Sigmoid colon (tissue), 4 donors: ENCODE measurements around the gene LCLAT1.

Source experiments
- EP300 ChIP-seq, 4 donors: sonication (generic); formaldehyde crosslinking; IDR thresholded peaks; one replicate each; pipeline ENCODE4 v1.6.1; 2017; ENCODE audit warnings: antibody characterized with exemption in 4 of 4
- POLR2A ChIP-seq, 2 donors: fragments of 450-650 bp; IDR thresholded peaks; one replicate each; pipeline ENCODE4 v1.6.1; 2016; ENCODE audit warnings: antibody characterized with exemption in 2 of 2, mild to moderate bottlenecking in 2 of 2, moderate library complexity in 2 of 2
- POLR2AphosphoS5 ChIP-seq, 4 donors: sonication (generic); formaldehyde crosslinking; IDR thresholded peaks; one replicate each; pipeline ENCODE4 v1.6.1; 2017; ENCODE audit warnings: antibody characterized with exemption in 4 of 4
- TF ChIP-seq, protein P1 (sequence below), 4 experiments: fragments of 450-650 bp in 3 of 4; fragments of 200-600 bp in 1 of 4; IDR thresholded peaks; one replicate each; pipeline ENCODE4 v1.5.1; 2016 to 2019; ENCODE audit warnings: antibody characterized with exemption in 4 of 4, mild to moderate bottlenecking in 3 of 4, moderate library complexity in 2 of 4

DNA sequence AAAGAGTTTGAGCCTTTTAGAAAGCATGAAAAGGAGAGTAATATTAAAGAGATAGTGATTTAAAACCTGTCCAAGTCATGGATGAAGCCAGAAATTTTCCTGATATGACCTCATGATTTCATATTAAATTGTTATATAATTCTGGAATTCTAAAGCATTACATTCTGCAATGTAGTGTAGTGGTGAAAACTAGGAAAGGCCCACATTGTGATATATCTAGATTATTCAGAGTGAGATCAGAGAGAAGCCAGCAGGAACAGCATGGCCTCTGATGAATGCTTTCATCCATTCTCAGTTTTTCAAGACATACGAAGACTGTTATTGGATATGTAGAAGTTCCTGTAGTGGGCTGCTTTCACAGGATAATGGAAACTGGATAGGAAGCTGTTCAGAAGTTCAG lies 98.8 kb downstream of the LCLAT1 start:
- TF ChIP-seq POLR2A (IDR thresholded peaks at IDR 0.05) (no peak), POLR2AphosphoS5 (IDR thresholded peaks at IDR 0.05) (no peak), EP300 (IDR thresholded peaks at IDR 0.05) (no peak)
- TF ChIP-seq, protein P1, sequence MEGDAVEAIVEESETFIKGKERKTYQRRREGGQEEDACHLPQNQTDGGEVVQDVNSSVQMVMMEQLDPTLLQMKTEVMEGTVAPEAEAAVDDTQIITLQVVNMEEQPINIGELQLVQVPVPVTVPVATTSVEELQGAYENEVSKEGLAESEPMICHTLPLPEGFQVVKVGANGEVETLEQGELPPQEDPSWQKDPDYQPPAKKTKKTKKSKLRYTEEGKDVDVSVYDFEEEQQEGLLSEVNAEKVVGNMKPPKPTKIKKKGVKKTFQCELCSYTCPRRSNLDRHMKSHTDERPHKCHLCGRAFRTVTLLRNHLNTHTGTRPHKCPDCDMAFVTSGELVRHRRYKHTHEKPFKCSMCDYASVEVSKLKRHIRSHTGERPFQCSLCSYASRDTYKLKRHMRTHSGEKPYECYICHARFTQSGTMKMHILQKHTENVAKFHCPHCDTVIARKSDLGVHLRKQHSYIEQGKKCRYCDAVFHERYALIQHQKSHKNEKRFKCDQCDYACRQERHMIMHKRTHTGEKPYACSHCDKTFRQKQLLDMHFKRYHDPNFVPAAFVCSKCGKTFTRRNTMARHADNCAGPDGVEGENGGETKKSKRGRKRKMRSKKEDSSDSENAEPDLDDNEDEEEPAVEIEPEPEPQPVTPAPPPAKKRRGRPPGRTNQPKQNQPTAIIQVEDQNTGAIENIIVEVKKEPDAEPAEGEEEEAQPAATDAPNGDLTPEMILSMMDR (IDR thresholded peaks at IDR 0.05): no peak
